ENCODE data around the gene LRMDA. TPM values are rescaled to one million over a fixed set of nuclear protein-coding genes. Genes with fewer than 3 reads are reported as not detected.

The LRMDA gene
- total and polyA plus RNA-seq, 2 donors (not counting 1 experiment from before 2014, with no cell fraction given), result 0.12 TPM; not detected in 1

- Histone ChIP-seq H3K27ac (ENCODE audit: low read length in 2 of 2) (no peak overlapping the region), H3K36me3 (replicated peaks in 1 of 2; ENCODE audit: control extremely low read depth in 1 of 2, control insufficient read depth in 1 of 2, extremely low read depth in 1 of 2, insufficient read depth in 2 of 2, low read length in 1 of 2) (no peaks in the 10 kb centered on the region), H3K9ac (ENCODE audit: low read length) (no peak overlapping the region), H3K4me2 (replicated peaks; ENCODE audit: low read depth, low read length, poor library complexity, severe bottlenecking) (no peak overlapping the region), H3K4me3 (ENCODE audit: control extremely low read depth in 1 of 5, extremely low read depth in 1 of 5, insufficient read depth in 1 of 5, low read depth in 2 of 5, low read length in 4 of 5) (no peak overlapping the region), H4K20me1 (ENCODE audit: control insufficient read depth, insufficient read depth, low read length, poor library complexity, severe bottlenecking) (no peaks in the 10 kb centered on the region), H3K9me3 (ENCODE audit: control extremely low read depth in 1 of 3, control insufficient read depth in 2 of 3, insufficient read depth in 1 of 3, low read length in 2 of 3) (no peaks in the 10 kb centered on the region), H2AFZ (ENCODE audit: insufficient read depth, low read depth, low read length, poor library complexity, severe bottlenecking) (no peak overlapping the region), H3K27me3 (replicated peaks in 1 of 4; ENCODE audit: control extremely low read depth in 1 of 4, control insufficient read depth in 3 of 4, insufficient read depth in 4 of 4, low read length in 3 of 4) (no peaks in the 10 kb centered on the region), H3K4me1 (ENCODE audit: control insufficient read depth in 2 of 2, insufficient read depth in 2 of 2, low read length in 2 of 2) (no peaks in the 10 kb centered on the region), H3K79me2 (ENCODE audit: control insufficient read depth, insufficient read depth, low read length) (no peaks in the 10 kb centered on the region)
- DNase-seq, result no peak
- no peaks in the 10 kb centered on the region for H3K9me3 Mint-ChIP-seq (ENCODE audit: insufficient read depth)
- H3K27ac Mint-ChIP-seq, result no peak overlapping the region
- H3K4me3 Mint-ChIP-seq, result no peak overlapping the region
- no peaks in the 10 kb centered on the region for H3K4me1 Mint-ChIP-seq
- POLR2A ChIA-PET, result no interaction called here
- TF ChIP-seq EZH2 (IDR thresholded peaks at IDR 0.05; ENCODE audit: borderline replicate concordance, insufficient read depth, low read depth, low read length, poor library complexity, severe bottlenecking), result no peak
- TF ChIP-seq, protein P1, sequence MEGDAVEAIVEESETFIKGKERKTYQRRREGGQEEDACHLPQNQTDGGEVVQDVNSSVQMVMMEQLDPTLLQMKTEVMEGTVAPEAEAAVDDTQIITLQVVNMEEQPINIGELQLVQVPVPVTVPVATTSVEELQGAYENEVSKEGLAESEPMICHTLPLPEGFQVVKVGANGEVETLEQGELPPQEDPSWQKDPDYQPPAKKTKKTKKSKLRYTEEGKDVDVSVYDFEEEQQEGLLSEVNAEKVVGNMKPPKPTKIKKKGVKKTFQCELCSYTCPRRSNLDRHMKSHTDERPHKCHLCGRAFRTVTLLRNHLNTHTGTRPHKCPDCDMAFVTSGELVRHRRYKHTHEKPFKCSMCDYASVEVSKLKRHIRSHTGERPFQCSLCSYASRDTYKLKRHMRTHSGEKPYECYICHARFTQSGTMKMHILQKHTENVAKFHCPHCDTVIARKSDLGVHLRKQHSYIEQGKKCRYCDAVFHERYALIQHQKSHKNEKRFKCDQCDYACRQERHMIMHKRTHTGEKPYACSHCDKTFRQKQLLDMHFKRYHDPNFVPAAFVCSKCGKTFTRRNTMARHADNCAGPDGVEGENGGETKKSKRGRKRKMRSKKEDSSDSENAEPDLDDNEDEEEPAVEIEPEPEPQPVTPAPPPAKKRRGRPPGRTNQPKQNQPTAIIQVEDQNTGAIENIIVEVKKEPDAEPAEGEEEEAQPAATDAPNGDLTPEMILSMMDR (IDR thresholded peaks at IDR 0.05), result no peak
- no peak for ATAC-seq (ENCODE audit: low read depth)
- intact Hi-C loops (cut with micrococcal nuclease), result no loop called here
- no peaks in the 10 kb centered on the region for H3K27me3 Mint-ChIP-seq
- WGBS (ENCODE audit: insufficient coverage), result 78% methylated on average over 7 of the region's 9 CpGs
- CTCF ChIA-PET, result no interaction called here
Measured at GRCh38 chr10:75743291-75743778, 311.9 kb downstream of the LRMDA start.

GRCh38 chr10:75744261-75744660, 312.8 kb downstream of the LRMDA start:
- ChIA-PET POLR2A (no interaction called here), CTCF (no interaction called here)
- DNase-seq (no peak), ATAC-seq (ENCODE audit: low read depth) (no peak)
- no peaks in the 10 kb centered on the region for H3K9me3 Mint-ChIP-seq (ENCODE audit: insufficient read depth)
- no peaks in the 10 kb centered on the region for H3K27me3 Mint-ChIP-seq
- Histone ChIP-seq H3K4me1 (ENCODE audit: control insufficient read depth in 2 of 2, insufficient read depth in 2 of 2, low read length in 2 of 2) (no peaks in the 10 kb centered on the region), H3K79me2 (ENCODE audit: control insufficient read depth, insufficient read depth, low read length) (no peaks in the 10 kb centered on the region), H3K9ac (ENCODE audit: low read length) (no peak overlapping the region), H3K36me3 (replicated peaks in 1 of 2; ENCODE audit: control extremely low read depth in 1 of 2, control insufficient read depth in 1 of 2, extremely low read depth in 1 of 2, insufficient read depth in 2 of 2, low read length in 1 of 2) (no peaks in the 10 kb centered on the region), H3K27me3 (replicated peaks in 1 of 4; ENCODE audit: control extremely low read depth in 1 of 4, control insufficient read depth in 3 of 4, insufficient read depth in 4 of 4, low read length in 3 of 4) (no peaks in the 10 kb centered on the region), H3K4me3 (ENCODE audit: control extremely low read depth in 1 of 5, extremely low read depth in 1 of 5, insufficient read depth in 1 of 5, low read depth in 2 of 5, low read length in 4 of 5) (no peak overlapping the region), H3K9me3 (ENCODE audit: control extremely low read depth in 1 of 3, control insufficient read depth in 2 of 3, insufficient read depth in 1 of 3, low read length in 2 of 3) (no peaks in the 10 kb centered on the region), H3K27ac (ENCODE audit: low read length in 2 of 2) (no peak overlapping the region), H4K20me1 (ENCODE audit: control insufficient read depth, insufficient read depth, low read length, poor library complexity, severe bottlenecking) (no peaks in the 10 kb centered on the region), H2AFZ (ENCODE audit: insufficient read depth, low read depth, low read length, poor library complexity, severe bottlenecking) (no peak overlapping the region), H3K4me2 (replicated peaks; ENCODE audit: low read depth, low read length, poor library complexity, severe bottlenecking) (no peak overlapping the region)
- intact Hi-C loops (cut with micrococcal nuclease), result no loop called here
- H3K27ac Mint-ChIP-seq, result no peak overlapping the region
- no peak overlapping the region for H3K4me3 Mint-ChIP-seq
- H3K4me1 Mint-ChIP-seq, result no peaks in the 10 kb centered on the region
- no peak for TF ChIP-seq EZH2 (IDR thresholded peaks at IDR 0.05; ENCODE audit: borderline replicate concordance, insufficient read depth, low read depth, low read length, poor library complexity, severe bottlenecking)
- TF ChIP-seq, protein P1 (IDR thresholded peaks at IDR 0.05), result no peak
